HG02759 (cell line): ENCODE data around the gene OR52N5.

Experiments used
- ATAC-seq: cut with Tn5 transposase; IDR thresholded peaks from one replicate; pipeline ENCODE4 v1.9.1; 2021; ENCODE audit warnings: mild to moderate bottlenecking, moderate library complexity; ENCODE audit not compliant: unreplicated experiment

Gene OR52N5

GRCh38 chr11:5783255-5783654 is at the start of gene OR52N5:
TSS of gene OR52N5 (minus strand) at chr11:5783355. CDS start at chr11:5778634, 4,721 bp downstream.
- no peak for ATAC-seq

- ATAC-seq, result no peak
These were observed 48.2 kb upstream of the OR52N5 start for GRCh38 chr11:5831196-5831829.

- ATAC-seq, result peak; percentile 72
These were observed 35.2 kb upstream of the OR52N5 start for GRCh38 chr11:5818245-5818886.

GRCh38 chr11:5815534-5815933 is 32.4 kb upstream of the OR52N5 start:
- no peak for ATAC-seq

- no peak for ATAC-seq
These were observed 27.0 kb upstream of the OR52N5 start for GRCh38 chr11:5809905-5810795.

GRCh38 chr11:5809122-5809519 is 26.0 kb upstream of the OR52N5 start:
- ATAC-seq, result peak; percentile 28

- ATAC-seq, result peak; percentile 94
These were observed 25.5 kb upstream of the OR52N5 start, which contains the start of gene OR52N2 for GRCh38 chr11:5808500-5809121. TSS of gene OR52N2 (plus strand) at chr11:5808924. CDS start at chr11:5820336, 11,412 bp downstream.

GRCh38 chr11:5807580-5807979 is 24.4 kb upstream of the OR52N5 start:
- no peak for ATAC-seq

GRCh38 chr11:5803982-5804381 is 20.8 kb upstream of the OR52N5 start:
- no peak for ATAC-seq

GRCh38 chr11:5796541-5796940 is 13.4 kb upstream of the OR52N5 start:
- ATAC-seq, result no peak

GRCh38 chr11:5791165-5791564 is 8.0 kb upstream of the OR52N5 start, which contains the start of gene OR52N1:
TSS of gene OR52N1 (minus strand) at chr11:5791265. CDS start at chr11:5788816, 2,449 bp downstream.
- no peak for ATAC-seq

GRCh38 chr11:5767056-5767455 is 16.1 kb downstream of the OR52N5 start:
- no peak for ATAC-seq

- no peak for ATAC-seq
These were observed 29.2 kb downstream of the OR52N5 start, which contains the start of gene OR52N4 for GRCh38 chr11:5753943-5754342. TSS of gene OR52N4 (plus strand) at chr11:5754243. CDS start at chr11:5754741, 498 bp downstream.

- no peak for ATAC-seq
These were observed 33.3 kb downstream of the OR52N5 start for GRCh38 chr11:5749836-5750235.

GRCh38 chr11:5746614-5747013 is 36.5 kb downstream of the OR52N5 start:
- no peak for ATAC-seq

GRCh38 chr11:5738431-5738830 is 44.7 kb downstream of the OR52N5 start:
- ATAC-seq, result no peak

GRCh38 chr11:5737670-5738392 is 45.3 kb downstream of the OR52N5 start:
- ATAC-seq, result no peak

- no peak for ATAC-seq
These were observed 46.1 kb downstream of the OR52N5 start for GRCh38 chr11:5737091-5737490.

GRCh38 chr11:5736396-5736795 is 46.8 kb downstream of the OR52N5 start, which contains the start of gene OR56B1:
TSS of gene OR56B1 (plus strand) at chr11:5736448. CDS start at chr11:5736517, 69 bp downstream.
- ATAC-seq, result no peak

GRCh38 chr11:5727691-5728090 is 55.5 kb downstream of the OR52N5 start:
- ATAC-seq, result no peak
